ENCODE measurements around the gene COPRS. TPM values are rescaled to one million over a fixed set of nuclear protein-coding genes. Genes with fewer than 3 reads are reported as not detected.

Gene COPRS, protein sequence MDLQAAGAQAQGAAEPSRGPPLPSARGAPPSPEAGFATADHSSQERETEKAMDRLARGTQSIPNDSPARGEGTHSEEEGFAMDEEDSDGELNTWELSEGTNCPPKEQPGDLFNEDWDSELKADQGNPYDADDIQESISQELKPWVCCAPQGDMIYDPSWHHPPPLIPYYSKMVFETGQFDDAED
- total RNA-seq = 63.0 and 63.9 TPM in 2 replicates

DNA sequence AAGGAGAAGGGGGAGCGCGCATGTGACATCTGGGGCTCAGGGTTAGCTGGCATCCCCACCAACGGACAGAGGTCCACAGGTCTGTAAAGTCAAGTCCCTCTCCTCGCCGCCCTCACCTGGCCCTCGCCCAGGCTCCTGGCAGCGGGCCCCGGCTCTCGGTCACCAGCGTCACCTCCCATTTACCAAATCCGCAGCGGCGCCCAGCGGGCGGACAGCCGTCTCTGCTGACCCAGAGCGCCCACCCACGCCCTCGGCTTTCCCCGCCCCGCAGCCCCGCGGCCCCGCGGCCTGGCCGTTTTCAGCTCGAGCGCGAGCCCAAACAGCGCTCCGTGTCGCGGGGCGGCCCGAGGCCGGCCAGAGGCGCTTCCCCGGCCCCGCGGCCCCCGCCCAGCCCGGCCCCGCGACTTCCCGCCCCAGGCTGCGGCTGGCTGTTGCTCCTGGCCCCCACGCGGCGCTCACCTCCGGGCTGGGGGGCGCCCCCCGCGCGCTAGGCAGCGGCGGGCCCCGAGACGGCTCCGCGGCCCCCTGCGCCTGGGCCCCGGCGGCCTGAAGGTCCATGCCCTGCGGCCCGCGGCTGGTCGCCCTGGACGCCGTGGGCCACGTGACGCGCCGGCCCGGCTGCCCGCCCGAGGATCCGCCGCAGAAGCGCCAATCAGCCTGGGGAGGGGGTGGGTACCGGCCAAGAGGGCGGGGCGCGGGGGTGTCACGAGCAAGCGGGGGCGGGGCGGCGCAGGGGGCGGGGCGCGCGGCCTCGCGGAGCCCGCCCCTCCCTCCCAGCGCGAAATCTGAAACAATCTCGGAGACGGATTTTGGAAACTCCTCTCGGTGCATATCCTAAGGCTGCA is at the start of gene COPRS:
Gene COPRS (minus strand): TSS at position 603 of the 845 bp plus-strand sequence. CDS start 45 bp downstream, at position 558.

Other genes with a start within 250 kb of the COPRS start
- 18.6 and 28.8 TPM in 2 replicates for gene UTP6, start 42.5 kb upstream of the COPRS start, total RNA-seq
- gene SUZ12, start 77.8 kb upstream of the COPRS start, total RNA-seq = 19.2 and 23.0 TPM in 2 replicates
- gene LRRC37B, start 148.1 kb upstream of the COPRS start, total RNA-seq = 7.3 and 8.8 TPM in 2 replicates

Measured in dermis lymphatic vessel endothelial cell (primary cell).